Measurements from ENCODE around the gene STEAP1B. TPM values are rescaled to one million over a fixed set of nuclear protein-coding genes. Genes with fewer than 3 reads are reported as not detected.

STEAP1B gene
- total and polyA plus RNA-seq, 4 donors, result 0.06 to 0.28 (median 0.08) TPM; not detected in 1

GRCh38 chr7:22377703-22378102 is 122.3 kb downstream of the STEAP1B start:
- TF ChIP-seq CTCF (IDR thresholded peaks at IDR 0.05; ENCODE audit: low read depth, low read length, missing input control) (no peak), ZBTB33 (IDR thresholded peaks at IDR 0.05) (no peak)
- no peaks in the 10 kb centered on the region for H3K36me3 ChIP-seq (ENCODE audit: control insufficient read depth in 4 of 4, insufficient read depth in 3 of 4, low read depth in 1 of 4, low read length in 3 of 4)
- no peak overlapping the region for H3K4me3 ChIP-seq (ENCODE audit: low read depth in 1 of 3, low read length in 3 of 3)
- peak overlapping the region; percentile 11 to 25 for H3K27ac ChIP-seq (ENCODE audit: low read depth in 1 of 2, low read length in 2 of 2)
- H3K9ac ChIP-seq (ENCODE audit: low read depth in 1 of 2, low read length in 2 of 2), result no peak overlapping the region
- no peaks in the 10 kb centered on the region for H3K9me3 ChIP-seq (ENCODE audit: control insufficient read depth in 4 of 4, low read length in 3 of 4)
- H3K27me3 ChIP-seq (ENCODE audit: control insufficient read depth in 4 of 4, insufficient read depth in 4 of 4, low read length in 3 of 4), result no peaks in the 10 kb centered on the region
- no peak for DNase-seq (ENCODE audit: low spot score)
- 81% methylated on average over 2 of the region's 2 CpGs for WGBS
- H3K4me1 ChIP-seq (ENCODE audit: control insufficient read depth in 4 of 4, insufficient read depth in 4 of 4, low read length in 3 of 4), result peaks cover 0 to 11% (median 4%) of the 10 kb centered on the region in 4 donors

- Histone ChIP-seq H3K36me3 (ENCODE audit: control insufficient read depth in 4 of 4, insufficient read depth in 3 of 4, low read depth in 1 of 4, low read length in 3 of 4) (no peaks in the 10 kb centered on the region), H3K9ac (ENCODE audit: low read depth in 1 of 2, low read length in 2 of 2) (no peak overlapping the region), H3K27ac (ENCODE audit: low read depth in 1 of 2, low read length in 2 of 2) (no peak overlapping the region), H3K4me3 (ENCODE audit: low read depth in 1 of 3, low read length in 3 of 3) (no peak overlapping the region), H3K27me3 (ENCODE audit: control insufficient read depth in 4 of 4, insufficient read depth in 4 of 4, low read length in 3 of 4) (no peaks in the 10 kb centered on the region), H3K4me1 (ENCODE audit: control insufficient read depth in 4 of 4, insufficient read depth in 4 of 4, low read length in 3 of 4) (peaks cover 0 to 11% (median 4%) of the 10 kb centered on the region in 4 donors), H3K9me3 (ENCODE audit: control insufficient read depth in 4 of 4, low read length in 3 of 4) (no peaks in the 10 kb centered on the region)
- 94% methylated on average over 2 of the region's 2 CpGs for WGBS
- DNase-seq (ENCODE audit: low spot score), result no peak
- TF ChIP-seq TAF1 (conservative IDR thresholded peaks at IDR 0.05) (no peak), GABPA (IDR thresholded peaks at IDR 0.05 in 1 of 2, conservative IDR thresholded peaks at IDR 0.05 in 1 of 2) (no peak), REST (IDR thresholded peaks at IDR 0.05) (no peak), ATF3 (IDR thresholded peaks at IDR 0.05) (no peak), MAX (IDR thresholded peaks at IDR 0.05) (no peak), RXRA (IDR thresholded peaks at IDR 0.05) (no peak), ZBTB33 (IDR thresholded peaks at IDR 0.05) (no peak), YY1 (IDR thresholded peaks at IDR 0.05) (no peak), JUND (IDR thresholded peaks at IDR 0.05) (no peak), NR2F2 (IDR thresholded peaks at IDR 0.05) (no peak), FOXA1 (IDR thresholded peaks at IDR 0.05) (no peak), RAD21 (IDR thresholded peaks at IDR 0.05) (no peak), EGR1 (IDR thresholded peaks at IDR 0.05; ENCODE audit: low read depth in 2 of 2) (no peak), HNF4G (IDR thresholded peaks at IDR 0.05) (no peak)
Measured at GRCh38 chr7:22375359-22376048, 124.5 kb downstream of the STEAP1B start.

Data from liver (tissue), 9 donors.